C4-2B (cell line): Measurements from ENCODE around the gene PPP1R7.

Source experiments
- H3K27ac ChIP-seq: fragments of 450-650 bp; 2 replicates; pipeline ENCODE4 v1.5.1; 2017
- CTCF ChIP-seq: fragments of 450-650 bp; conservative IDR thresholded peaks from 2 replicates; pipeline ENCODE4 v1.5.1; 2017; ENCODE audit warnings: mild to moderate bottlenecking
- ZFX ChIP-seq: fragments of 450-650 bp; IDR thresholded peaks from 2 replicates; pipeline ENCODE4 v1.6.1; 2017

The PPP1R7 gene

DNA sequence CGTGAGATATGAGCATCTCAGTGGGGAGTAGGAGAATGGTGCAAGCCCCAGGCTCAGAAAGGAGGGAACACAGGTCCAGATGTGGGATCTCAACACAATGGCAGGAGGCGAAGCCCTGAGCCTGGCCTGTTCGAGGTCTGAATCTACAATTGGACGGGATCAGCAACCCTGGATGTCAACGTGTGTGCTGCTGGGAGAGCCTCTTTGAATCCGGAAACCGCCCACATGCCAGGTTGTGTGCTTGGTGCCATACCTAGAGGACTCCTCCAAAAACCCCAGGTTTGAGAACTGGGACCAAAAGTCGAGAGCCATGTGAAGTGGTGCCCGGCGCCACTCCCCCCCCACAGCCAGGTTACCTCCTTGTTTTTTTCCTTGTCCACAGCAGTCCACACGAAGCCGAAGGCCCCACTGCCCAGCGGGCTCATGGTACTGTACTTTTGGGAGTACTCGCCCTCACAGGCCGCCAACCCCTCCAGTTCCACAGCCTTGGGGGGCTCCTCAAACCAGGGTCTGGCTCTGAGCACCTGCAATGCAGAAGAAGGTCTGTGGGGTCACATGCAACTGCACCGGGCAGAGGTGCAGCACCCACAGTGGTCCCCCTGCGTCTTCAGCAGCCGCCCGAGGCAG lies 27.8 kb upstream of the PPP1R7 start:
- no peak for TF ChIP-seq ZFX
- no peak for TF ChIP-seq CTCF
- H3K27ac ChIP-seq, result peak overlapping the region; percentile 92; the same call in 1 of the 2 replicates

DNA sequence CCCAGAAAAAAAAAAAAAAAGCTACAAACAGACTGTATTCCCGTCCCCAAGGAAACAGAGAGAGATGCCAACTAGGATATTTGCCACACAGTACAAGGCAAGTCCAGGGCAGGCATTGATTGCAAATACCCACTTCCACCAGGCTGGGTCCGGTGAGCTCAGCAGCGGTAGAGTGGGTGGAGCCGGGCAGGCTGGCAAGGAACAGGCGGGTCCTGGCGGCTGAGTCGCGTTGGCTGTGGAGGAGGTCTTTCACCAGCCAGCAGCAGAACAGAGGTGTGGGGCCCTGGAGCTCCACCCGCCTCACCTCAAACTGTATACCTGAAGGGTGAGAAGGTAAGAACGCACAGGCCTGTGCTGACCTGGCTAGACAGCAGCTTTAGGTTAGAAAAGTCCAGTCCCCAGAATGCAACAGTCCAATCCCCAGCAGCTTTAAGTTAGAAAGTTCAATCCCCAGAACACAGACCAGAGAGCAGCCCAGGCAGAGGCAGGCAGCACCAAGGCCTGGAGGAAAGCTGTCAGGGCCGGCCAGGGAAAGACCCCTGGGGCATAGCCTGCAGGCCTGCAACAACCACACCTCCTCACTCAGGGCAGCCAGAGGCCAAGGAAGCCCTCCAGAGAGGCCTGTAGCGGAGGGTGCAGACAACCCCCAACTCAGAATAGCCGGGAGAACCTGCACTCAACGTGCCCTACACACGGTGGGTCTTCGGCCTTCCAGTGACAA lies 26.3 kb upstream of the PPP1R7 start:
- no peak for TF ChIP-seq CTCF
- no peak for TF ChIP-seq ZFX
- peak overlapping the region; percentile 92 for H3K27ac ChIP-seq

DNA sequence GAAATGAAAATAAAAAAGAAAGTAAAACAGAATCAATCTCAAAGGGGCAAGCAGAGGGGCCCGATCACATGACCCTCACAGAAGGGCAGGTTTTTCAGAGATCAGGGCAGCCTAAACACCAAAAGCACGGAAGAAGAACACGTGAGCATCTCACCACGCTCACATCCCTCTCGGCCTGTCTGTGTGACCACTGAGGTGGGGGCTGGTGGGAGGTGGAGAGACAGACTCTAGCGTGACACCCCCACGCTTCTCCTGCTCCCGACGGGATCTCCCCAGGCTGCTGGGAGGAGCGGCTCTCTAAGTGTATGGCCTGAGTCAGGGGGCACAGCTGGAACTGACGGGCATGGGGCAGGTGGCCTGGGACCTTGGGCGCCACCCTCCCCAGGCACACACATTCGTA lies 24.6 kb upstream of the PPP1R7 start:
- TF ChIP-seq ZFX (no peak), CTCF (no peak)
- H3K27ac ChIP-seq, result peak overlapping the region; percentile 92

GRCh38 chr2:241126201-241126611 lies 24.1 kb upstream of the PPP1R7 start:
- TF ChIP-seq ZFX (no peak), CTCF (no peak)
- peak overlapping the region; percentile 92 for H3K27ac ChIP-seq

DNA sequence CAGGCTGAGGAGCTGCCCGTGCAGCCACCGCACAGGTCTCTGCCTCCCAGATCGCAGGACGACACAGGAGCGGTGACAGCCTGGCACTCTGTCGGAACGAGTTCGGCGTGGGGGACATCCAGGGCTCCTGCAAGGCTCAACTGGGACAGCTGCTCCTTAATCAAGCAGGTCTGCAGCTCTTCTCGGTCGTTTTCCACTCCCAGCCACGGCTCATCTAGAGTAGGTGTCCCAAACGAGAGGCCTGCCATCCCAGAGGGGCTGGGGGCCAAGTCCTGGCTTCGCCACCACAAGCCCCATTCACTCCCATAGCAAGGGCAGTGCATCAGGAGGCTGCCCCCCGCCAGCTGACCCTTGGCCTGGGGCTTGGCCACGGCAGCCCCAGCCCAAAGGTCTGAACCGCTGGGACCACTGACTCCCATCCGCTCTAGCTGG lies 23.5 kb upstream of the PPP1R7 start:
- H3K27ac ChIP-seq, result peak overlapping the region; percentile 92
- no peak for TF ChIP-seq ZFX
- TF ChIP-seq CTCF, result no peak

- no peak for TF ChIP-seq ZFX
- TF ChIP-seq CTCF, result no peak
- peak overlapping the region; percentile 92; the same call in 1 of the 2 replicates for H3K27ac ChIP-seq
Observed at GRCh38 chr2:241128266-241128665, 22.0 kb upstream of the PPP1R7 start.

DNA sequence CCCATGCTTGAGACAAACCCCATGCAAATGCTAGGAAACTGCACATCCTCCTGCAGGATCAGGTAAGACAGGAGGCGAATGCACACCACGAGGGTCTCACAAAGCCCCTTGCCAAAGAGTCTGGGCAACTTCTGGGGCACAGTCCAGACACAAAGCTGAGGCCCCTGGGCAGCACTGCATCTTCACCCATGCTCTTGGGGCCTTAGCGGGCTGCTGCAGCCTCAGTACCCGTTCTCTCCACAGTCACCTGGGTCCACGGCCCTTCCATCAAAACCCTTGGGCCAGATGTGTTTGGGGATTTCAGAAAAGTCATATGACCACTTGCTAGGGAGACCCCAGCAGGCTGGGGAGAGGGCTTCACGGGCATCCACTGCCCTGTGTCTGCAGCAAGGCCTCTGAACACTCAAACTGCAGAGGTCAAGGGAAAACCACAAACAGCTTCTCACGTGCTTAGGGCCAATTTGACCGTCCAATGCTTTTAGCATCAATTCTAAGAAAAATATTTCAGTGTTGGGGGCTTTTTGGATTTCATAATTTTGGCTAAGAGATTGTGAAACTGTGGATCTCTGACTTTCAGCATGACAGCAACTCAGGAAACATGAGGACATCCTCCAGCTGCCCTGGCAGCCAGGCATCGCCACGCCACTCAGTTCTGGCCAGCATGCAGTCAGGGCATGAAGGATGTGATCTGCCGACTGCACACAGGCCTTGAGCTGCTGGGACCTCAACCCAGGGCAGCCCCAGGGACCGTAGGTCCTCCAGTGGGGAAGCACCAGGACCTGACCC lies 21.0 kb upstream of the PPP1R7 start:
- H3K27ac ChIP-seq, result no peak overlapping the region
- TF ChIP-seq ZFX, result no peak
